GM23338 (cell line): ENCODE measurements around the gene EXOC5. TPM values are rescaled to one million over a fixed set of nuclear protein-coding genes. Genes with fewer than 3 reads are reported as not detected.

Experiments
- ATAC-seq: fragments of 200-7000 bp; cut with Tn5 transposase; 3 replicates; pipeline ENCODE4 v1.9.1; 2020
- DNase-seq: peaks from one replicate; pipeline ENCODE4 v3.0.0-alpha.2; 2015; ENCODE audit warnings: low spot score
- H2AFZ ChIP-seq: fragments of 200-600 bp; sonication (generic); 2 replicates; pipeline ENCODE4 v1.8.0; 2016; ENCODE audit warnings: antibody characterized with exemption, mild to moderate bottlenecking, moderate library complexity
- H3F3A ChIP-seq: fragments of 200-600 bp; sonication (generic); replicated peaks from 2 replicates; pipeline ENCODE4 v1.8.0; 2017; ENCODE audit warnings: antibody characterized with exemption, mixed run types, low read depth
- H3K27ac ChIP-seq: fragments of 200-600 bp; sonication (generic); 2 replicates; pipeline ENCODE4 v1.6.1; 2016; ENCODE audit warnings: low read depth
- H3K27me3 ChIP-seq: fragments of 200-600 bp; sonication (generic); 2 replicates; pipeline ENCODE4 v1.8.0; 2016; ENCODE audit warnings: mild to moderate bottlenecking, mixed run types, moderate library complexity; ENCODE audit not compliant: insufficient read depth
- H3K36me3 ChIP-seq: fragments of 200-600 bp; sonication (generic); 2 replicates; pipeline ENCODE4 v1.8.0; 2016; ENCODE audit warnings: mild to moderate bottlenecking; ENCODE audit not compliant: insufficient read depth
- H3K4me1 ChIP-seq: fragments of 200-600 bp; sonication (generic); 2 replicates; pipeline ENCODE4 v1.8.0; 2016; ENCODE audit warnings: mild to moderate bottlenecking, moderate library complexity; ENCODE audit not compliant: insufficient read depth
- H3K4me2 ChIP-seq: fragments of 200-600 bp; sonication (generic); 2 replicates; pipeline ENCODE4 v1.7.1; 2017; ENCODE audit warnings: mixed run types
- H3K4me3 ChIP-seq: fragments of 200-600 bp; sonication (generic); 2 replicates; pipeline ENCODE4 v1.6.1; 2016; ENCODE audit warnings: mixed run types
- H3K79me2 ChIP-seq: fragments of 200-600 bp; sonication (generic); replicated peaks from 2 replicates; pipeline ENCODE4 v1.8.0; 2017; ENCODE audit warnings: mild to moderate bottlenecking; ENCODE audit not compliant: insufficient read depth
- H3K9me2 ChIP-seq: fragments of 200-600 bp; sonication (generic); 2 replicates; pipeline ENCODE4 v1.8.0; 2017; ENCODE audit not compliant: insufficient read depth
- H4K20me1 ChIP-seq: fragments of 200-600 bp; sonication (generic); replicated peaks from 2 replicates; pipeline ENCODE4 v1.8.0; 2017; ENCODE audit warnings: mild to moderate bottlenecking; ENCODE audit not compliant: insufficient read depth
- H3K27ac Mint-ChIP-seq: 2 replicates; pipeline ENCODE4 v1.8.0; 2020; ENCODE audit warnings: inconsistent platforms, mild to moderate bottlenecking, moderate library complexity, mixed read lengths
- H3K27me3 Mint-ChIP-seq: 3 replicates; pipeline ENCODE4 v1.8.0; 2022; ENCODE audit warnings: low read depth, mild to moderate bottlenecking, moderate library complexity, mixed read lengths, inconsistent platforms; ENCODE audit not compliant: insufficient read depth, poor library complexity
- H3K36me3 Mint-ChIP-seq: 3 replicates; pipeline ENCODE4 v1.8.0; 2021; ENCODE audit warnings: low read depth, mild to moderate bottlenecking, inconsistent platforms, moderate library complexity, mixed read lengths
- H3K4me1 Mint-ChIP-seq: 3 replicates; pipeline ENCODE4 v1.8.0; 2020; ENCODE audit warnings: mild to moderate bottlenecking, inconsistent platforms, mixed read lengths
- H3K4me3 Mint-ChIP-seq: 3 replicates; pipeline ENCODE4 v1.8.0; 2021; ENCODE audit warnings: moderate library complexity, mild to moderate bottlenecking, inconsistent platforms, mixed read lengths
- H3K9me3 Mint-ChIP-seq: 3 replicates; pipeline ENCODE4 v1.8.0; 2020; ENCODE audit warnings: moderate library complexity, mild to moderate bottlenecking, inconsistent platforms, mixed read lengths
- EZH2phosphoT487 ChIP-seq: fragments of 200-600 bp; sonication (generic); IDR thresholded peaks from one replicate; pipeline ENCODE4 v1.8.1; 2018; ENCODE audit warnings: antibody characterized with exemption; ENCODE audit not compliant: unreplicated experiment
- JUNB ChIP-seq: IDR thresholded peaks from one replicate; pipeline ENCODE4 v1.6.1; 2016; ENCODE audit warnings: antibody characterized with exemption; ENCODE audit not compliant: unreplicated experiment
- REST ChIP-seq: IDR thresholded peaks from one replicate; pipeline ENCODE4 v1.6.1; 2018; ENCODE audit warnings: antibody characterized with exemption; ENCODE audit not compliant: unreplicated experiment
- ZNF462 ChIP-seq: fragments of 250-450 bp; sonication (Bioruptor Pico); IDR thresholded peaks from 2 replicates; pipeline ENCODE4 v1.5.0; 2020; ENCODE audit warnings: mild to moderate bottlenecking, moderate library complexity
- polyA plus RNA-seq: library from polyadenylated mRNA; unstranded; fragments of >200 nt; fragmentation: Nextera tagmentation; extraction: Ambion mirVana; gene quantifications from 2 replicates; pipeline ENCODE4 v1.2.1, GENCODE V29; 2016
- total RNA-seq: library from RNA; depleted of rRNA; stranded (reverse); fragments of >200 nt; shearing (Covaris generic); gene quantifications from 2 replicates; pipeline ENCODE4 v1.2.3, GENCODE V29; 2014

The EXOC5 gene
- total and polyA plus RNA-seq, 2 experiments from 2014 or later = 26.4 to 55.9 TPM

GRCh38 chr14:57262117-57262516, 6.6 kb downstream of the EXOC5 start (continued):
- TF ChIP-seq ZNF462 (CRISPR knock-in tag) (no peak), EZH2phosphoT487 (no peak), REST (no peak), JUNB (no peak)

GRCh38 chr14:57261604-57262003, 7.1 kb downstream of the EXOC5 start:
- no peak overlapping the region for H2AFZ ChIP-seq
- H3K9me3 Mint-ChIP-seq = no peaks in the 10 kb centered on the region
- ATAC-seq = no peak
- H3K4me1 ChIP-seq = peaks cover 14% of the 10 kb centered on the region; the same call in 1 of the 2 replicates
- no peaks in the 10 kb centered on the region for H3F3A ChIP-seq
- no peaks in the 10 kb centered on the region for H3K27me3 Mint-ChIP-seq
- no peaks in the 10 kb centered on the region for H3K36me3 ChIP-seq
- no peak for DNase-seq
- H3K9me2 ChIP-seq = no peaks in the 10 kb centered on the region
- H3K27me3 ChIP-seq = no peaks in the 10 kb centered on the region
- H3K4me2 ChIP-seq = no peak overlapping the region
- H4K20me1 ChIP-seq = peaks cover 18% of the 10 kb centered on the region
- H3K27ac Mint-ChIP-seq = no peak overlapping the region
- H3K4me3 ChIP-seq = no peak overlapping the region
- H3K79me2 ChIP-seq = peaks cover 100% of the 10 kb centered on the region
- peaks cover 12% of the 10 kb centered on the region; the same call in 2 of the 3 replicates for H3K36me3 Mint-ChIP-seq
- H3K4me3 Mint-ChIP-seq = no peak overlapping the region
- H3K4me1 Mint-ChIP-seq = peaks cover 29% of the 10 kb centered on the region
- H3K27ac ChIP-seq = no peak overlapping the region
- no peak for TF ChIP-seq EZH2phosphoT487
- TF ChIP-seq ZNF462 (CRISPR knock-in tag) = no peak
- TF ChIP-seq JUNB = no peak
